RPMI7951 (cell line): ENCODE data around the gene RAP2C. TPM values are rescaled to one million over a fixed set of nuclear protein-coding genes. Genes with fewer than 3 reads are reported as not detected.

ENCODE experiments used
- DNase-seq: peaks from one replicate; pipeline ENCODE4 v3.0.0-alpha.2; 2012; ENCODE audit warnings: low read depth
- total RNA-seq: library from RNA; depleted of rRNA; stranded (reverse); fragments of >200 nt; shearing (Covaris generic); gene quantifications from 2 replicates; pipeline ENCODE4 v1.2.3, GENCODE V29; 2014; rRNA removed

Gene RAP2C
- 17.3 and 21.9 TPM in 2 replicates for total RNA-seq

DNA sequence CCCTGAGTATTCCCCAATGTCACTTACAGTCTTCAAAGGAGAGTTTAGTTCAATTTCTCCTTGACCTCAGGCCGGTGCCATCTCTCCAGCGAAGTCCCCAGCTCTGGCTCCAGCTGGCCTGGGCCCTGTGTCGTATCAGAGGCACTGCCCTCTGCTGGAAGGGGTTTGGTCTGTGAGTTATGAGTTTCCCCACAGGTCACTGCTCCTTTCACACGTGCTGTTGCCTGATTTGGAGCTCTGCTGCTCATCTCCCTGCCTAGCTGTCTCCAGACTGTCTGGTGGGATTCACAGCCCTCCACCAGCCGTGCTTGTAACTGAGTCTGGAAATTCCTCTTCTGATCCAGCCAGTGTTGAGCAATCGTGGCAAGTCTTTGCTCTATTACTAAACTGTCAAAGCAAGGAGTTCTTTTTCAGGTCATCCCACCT lies at the start of gene RAP2C:
TSS of gene RAP2C (minus strand) at position 105 of the 426 bp plus-strand sequence. CDS start 2,179 bp downstream, outside the sequence.
- peak; percentile 61 for DNase-seq

- no peak for DNase-seq
Observed at GRCh38 chrX:132267392-132267791, 48.1 kb upstream of the RAP2C start.

GRCh38 chrX:132266583-132267355 lies 47.5 kb upstream of the RAP2C start:
- no peak for DNase-seq

- DNase-seq: no peak
Observed at GRCh38 chrX:132263127-132263526, 43.9 kb upstream of the RAP2C start.

DNA sequence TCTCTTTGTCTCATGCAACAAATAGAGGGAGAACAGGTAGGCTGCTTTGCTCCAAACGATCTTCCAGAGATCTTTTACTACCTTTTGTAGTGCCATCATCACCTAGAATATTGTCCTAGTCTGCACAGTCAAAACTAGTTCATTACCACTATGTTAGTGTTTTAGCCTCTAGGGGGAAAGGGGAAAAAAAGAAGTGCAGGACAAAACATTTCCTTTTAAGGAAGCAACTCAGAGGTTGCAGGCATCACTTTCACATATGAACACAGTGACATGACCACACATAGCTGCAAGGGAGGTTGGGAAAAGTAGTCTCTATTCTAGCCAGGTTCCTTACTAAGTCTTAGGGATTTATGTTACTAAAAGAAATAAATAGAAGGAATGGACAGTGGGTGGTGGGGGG lies 39.3 kb upstream of the RAP2C start:
- no peak for DNase-seq

DNA sequence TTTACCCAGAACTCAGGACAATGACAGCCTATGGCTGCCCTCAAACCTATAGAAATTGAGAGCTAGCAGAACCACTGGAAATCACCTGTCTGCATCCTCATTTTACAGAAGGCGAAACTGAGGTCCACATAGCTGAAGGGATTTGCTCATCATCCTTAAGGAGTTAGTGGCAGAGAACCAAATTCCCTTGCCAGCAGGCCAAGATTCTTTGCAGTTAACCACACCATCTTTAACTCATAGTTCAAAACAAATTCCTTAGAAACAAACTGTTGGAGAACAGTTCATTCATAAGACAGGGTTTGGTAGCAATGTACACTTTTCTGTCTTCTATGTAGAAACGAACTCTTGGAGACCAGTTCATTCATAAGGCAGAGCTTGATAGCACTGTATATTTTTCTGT lies 37.9 kb upstream of the RAP2C start:
- no peak for DNase-seq

DNA sequence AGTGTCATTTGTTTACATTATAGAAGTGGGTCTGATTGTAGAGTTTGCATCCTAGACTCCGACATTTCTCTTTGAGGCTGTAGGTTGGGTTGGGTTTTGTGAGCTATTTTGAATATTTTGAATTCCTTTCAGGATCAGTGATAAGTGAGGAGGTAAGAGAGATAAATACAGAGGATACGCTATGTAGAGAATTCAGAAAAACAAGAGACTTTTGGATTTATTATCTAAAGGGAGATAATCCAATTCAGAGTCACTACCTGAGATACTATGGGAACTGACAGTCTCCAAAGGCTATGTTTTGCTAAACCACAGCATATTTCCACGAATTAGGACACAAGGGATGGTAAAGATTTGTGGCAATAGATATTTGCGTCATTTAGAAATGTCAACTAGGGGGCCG lies 16.9 kb upstream of the RAP2C start:
- DNase-seq: no peak

DNA sequence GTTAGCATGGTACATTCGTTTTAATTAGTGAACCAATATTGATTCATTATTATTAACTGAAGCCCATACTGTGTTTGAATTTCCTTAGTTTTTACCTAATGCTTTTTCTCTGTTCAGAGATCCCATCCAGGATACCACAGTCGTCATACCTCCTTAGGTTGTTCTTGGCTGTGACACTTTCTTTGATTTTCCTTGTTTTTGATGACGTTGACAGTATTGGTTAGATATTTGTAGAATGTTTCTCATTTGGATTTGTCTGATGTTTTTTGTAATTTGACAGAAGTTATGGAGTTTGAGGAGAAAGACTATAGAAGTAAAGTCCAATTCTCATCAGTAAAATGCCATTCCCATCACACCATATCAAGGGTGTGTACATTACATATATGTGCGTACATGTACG lies 16.2 kb upstream of the RAP2C start:
- DNase-seq: no peak

- no peak for DNase-seq
Observed at GRCh38 chrX:132231587-132231986, 12.3 kb upstream of the RAP2C start.

GRCh38 chrX:132227383-132228112 lies 8.3 kb upstream of the RAP2C start:
- DNase-seq: no peak

DNA sequence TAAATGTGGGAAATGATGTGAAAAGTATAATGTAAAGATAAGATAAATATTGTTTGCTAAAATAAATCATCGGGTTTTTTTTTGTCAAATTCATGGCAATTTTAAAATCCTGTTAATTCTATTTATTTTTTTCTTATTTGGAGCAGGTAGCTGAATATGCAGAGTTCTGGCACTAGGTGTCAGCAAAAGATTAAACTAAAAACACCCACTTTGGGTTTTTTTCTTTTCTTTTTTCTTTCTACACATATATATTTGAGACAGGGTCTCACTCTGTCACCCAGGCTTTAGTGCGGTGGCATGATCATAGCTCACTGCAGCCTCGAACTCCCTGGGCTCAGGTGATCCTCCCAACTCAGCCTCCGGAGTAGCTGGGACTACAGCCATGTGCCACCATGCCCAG lies 6.9 kb upstream of the RAP2C start:
- no peak for DNase-seq

DNA sequence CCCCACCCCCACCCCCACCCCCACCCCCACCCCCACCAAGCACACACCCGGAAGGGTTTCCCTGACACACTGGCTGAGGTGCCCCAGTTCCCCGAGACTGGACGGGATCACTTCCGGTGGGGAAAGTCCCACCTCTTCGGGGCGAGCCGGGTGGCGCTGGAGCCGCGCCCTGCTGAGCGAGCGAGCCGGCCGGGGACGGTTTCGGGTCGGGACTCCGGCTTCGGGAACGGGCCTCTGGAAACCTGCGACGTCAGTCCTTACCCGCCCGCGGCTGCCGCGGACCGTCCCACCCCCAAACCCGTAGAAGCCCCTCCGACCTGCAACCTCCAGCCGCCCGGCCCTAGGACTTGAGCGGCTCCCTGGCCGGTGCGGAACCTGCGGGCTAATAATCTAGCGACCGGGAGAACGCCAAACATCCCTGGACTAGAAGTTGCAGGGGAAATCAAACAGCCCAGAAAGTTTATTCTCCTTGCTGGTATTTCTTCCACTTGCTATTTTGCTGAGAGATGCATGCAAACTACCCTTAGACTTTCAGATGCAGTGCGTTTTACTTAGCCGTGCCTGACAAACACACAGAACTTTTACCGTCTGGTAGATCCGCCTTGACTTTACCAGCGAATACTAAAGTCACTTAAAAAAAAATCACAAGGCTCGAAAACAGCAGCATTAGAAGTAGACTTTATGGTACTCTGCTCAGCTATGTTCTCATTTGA lies 991 bp downstream of the RAP2C start:
- peak; percentile 82 for DNase-seq

DNA sequence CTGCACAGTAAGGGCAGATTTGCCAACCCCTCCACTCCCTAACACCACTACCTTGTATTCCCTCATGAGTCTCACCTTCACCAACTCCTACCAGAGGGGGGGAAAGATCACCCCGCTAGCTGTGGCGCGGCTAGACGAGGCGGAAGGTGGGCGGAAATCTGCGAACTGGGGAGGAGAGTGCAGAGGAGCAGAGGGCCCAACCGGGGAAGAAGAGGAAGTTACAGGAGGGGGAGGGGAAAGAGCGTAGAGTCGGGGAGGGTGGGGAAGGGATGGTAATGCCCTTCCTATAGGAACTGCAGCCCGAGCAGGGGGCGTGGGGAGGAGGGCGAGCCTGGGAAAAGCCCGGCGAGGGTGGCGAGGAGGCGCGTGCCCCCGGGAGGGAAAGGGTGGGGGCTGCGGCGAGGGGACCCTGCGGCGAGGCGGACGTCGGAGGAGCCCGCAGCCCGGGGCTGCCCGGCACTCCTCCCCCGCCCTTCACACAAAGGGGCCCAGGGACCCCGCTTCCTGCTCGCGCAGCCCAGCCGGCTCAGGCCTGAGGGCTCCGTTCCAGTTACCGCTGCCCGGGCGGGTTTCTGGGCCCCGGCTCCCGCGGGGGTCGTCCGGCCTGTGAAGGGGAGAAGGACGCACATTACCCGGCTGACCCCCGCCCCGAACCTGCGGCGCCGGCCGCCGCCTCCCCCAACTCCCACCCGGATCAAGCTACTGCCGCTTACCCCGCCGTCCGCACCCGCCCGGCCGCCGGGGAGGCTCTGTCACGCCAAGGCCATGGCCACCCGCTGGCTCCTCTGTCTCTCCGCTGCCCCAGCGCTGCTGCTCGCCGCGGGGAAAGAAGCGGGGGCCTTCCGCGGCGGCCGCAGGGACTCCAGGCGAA lies 1.8 kb downstream of the RAP2C start:
- DNase-seq: peak; percentile 79

GRCh38 chrX:132216806-132217202 lies 2.4 kb downstream of the RAP2C start:
- peak; percentile 17 for DNase-seq

GRCh38 chrX:132216283-132216682 lies 3.0 kb downstream of the RAP2C start:
- DNase-seq: no peak

DNA sequence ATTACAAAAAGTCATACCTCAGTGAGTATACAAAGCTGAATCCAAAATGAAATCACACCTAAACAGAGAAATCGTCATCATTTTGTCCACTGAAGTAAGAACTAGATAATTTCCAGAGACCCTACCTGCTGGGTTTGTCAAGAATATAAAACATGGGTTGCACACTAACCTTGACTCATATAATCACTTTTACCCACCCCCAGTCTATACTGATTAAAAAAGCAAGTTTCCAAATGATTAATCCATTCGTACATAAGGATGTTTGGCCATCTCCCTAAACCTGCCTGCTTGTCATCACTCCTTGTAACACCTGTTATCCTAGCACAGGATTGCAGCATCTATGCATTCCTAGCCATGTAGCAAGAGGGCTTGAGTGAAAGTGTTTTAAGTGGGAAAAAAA lies 4.7 kb downstream of the RAP2C start:
- DNase-seq: no peak

- DNase-seq: no peak
Observed at GRCh38 chrX:132209527-132209926, 9.7 kb downstream of the RAP2C start.

- no peak for DNase-seq
Observed at GRCh38 chrX:132208422-132208821, 10.8 kb downstream of the RAP2C start.

DNA sequence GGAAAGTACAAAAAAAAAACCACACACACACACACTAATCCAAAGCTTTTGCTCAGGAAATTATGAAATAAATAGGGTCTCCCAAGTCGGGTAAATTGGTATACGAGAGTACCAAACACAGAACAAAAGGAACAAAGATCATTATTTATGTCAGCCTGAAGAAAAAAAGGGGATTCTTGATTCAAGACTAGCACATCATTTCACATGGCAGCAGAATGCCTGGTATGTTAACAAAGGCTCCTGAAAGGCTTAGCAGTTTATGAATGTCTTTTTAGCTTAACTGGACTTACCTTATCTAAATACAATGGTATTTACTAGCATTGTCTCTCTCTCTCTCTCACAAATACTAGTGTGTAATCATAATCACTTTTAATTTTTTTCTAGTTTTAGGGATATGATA lies 11.3 kb downstream of the RAP2C start:
- DNase-seq: no peak

DNA sequence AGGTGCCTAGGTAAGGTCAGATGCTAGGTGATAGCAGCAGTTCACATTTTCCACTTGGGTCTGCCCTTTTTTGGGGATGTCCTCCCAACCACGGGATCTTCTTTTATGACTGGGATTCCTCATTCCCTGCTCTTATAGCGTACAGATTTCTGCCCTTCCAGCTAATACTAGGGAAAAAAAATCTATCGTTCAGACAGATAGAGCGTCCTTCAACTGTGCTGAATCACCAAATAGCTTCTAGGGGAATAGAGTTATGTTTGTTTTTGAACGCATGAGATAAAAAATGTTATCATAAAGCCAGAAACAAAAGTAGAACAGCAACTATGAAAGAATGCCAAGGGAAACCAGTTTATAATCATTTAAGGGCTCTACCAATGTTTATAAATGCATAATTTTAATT lies 13.0 kb downstream of the RAP2C start:
- no peak for DNase-seq

- DNase-seq: no peak
Observed at GRCh38 chrX:132204629-132205028, 14.6 kb downstream of the RAP2C start.

DNA sequence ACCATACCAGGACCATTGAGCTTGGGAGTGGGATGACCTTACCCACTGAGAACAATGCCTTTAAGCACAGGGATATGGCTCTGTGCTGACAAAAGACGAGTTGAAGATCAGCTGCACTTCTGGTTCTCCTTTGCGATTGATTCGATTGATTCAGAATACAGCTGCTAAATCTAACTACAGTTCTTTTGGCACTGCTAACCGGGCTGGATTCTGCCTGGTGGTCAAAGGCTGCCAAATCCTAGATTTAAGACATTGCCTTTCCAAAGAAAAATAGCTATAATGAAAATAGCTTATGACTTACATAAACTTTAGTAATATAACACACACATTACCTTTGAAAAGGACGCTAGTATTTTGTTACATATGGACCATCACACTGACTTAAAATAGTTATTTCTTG lies 18.3 kb downstream of the RAP2C start:
- no peak for DNase-seq
